HG02884 (cell line): ENCODE measurements around the gene PXYLP1.

Source experiments
- ATAC-seq: cut with Tn5 transposase; IDR thresholded peaks from one replicate; pipeline ENCODE4 v1.9.1; 2021; ENCODE audit warnings: mild to moderate bottlenecking, moderate library complexity; ENCODE audit not compliant: unreplicated experiment

PXYLP1 gene

DNA sequence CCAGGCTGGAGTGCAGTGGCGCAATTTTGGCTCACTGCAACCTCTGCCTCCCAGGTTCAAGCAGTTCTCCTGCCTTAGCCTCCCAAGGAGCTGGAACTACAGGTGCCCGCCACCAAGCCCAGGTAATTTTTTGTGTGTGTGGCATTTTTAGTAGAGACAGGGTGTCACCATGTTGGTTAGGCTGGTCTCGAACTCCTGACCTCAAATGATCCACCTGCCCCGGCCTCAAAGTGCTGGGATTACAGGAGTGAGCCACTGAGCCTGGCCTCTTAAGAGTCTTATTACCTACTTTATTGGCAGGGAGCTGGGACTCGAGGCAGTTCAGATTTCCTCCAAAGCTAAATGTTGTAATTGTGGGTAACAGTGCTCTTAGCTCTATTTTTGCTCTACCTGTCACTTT is 16.4 kb downstream of the PXYLP1 start:
- ATAC-seq, result no peak

DNA sequence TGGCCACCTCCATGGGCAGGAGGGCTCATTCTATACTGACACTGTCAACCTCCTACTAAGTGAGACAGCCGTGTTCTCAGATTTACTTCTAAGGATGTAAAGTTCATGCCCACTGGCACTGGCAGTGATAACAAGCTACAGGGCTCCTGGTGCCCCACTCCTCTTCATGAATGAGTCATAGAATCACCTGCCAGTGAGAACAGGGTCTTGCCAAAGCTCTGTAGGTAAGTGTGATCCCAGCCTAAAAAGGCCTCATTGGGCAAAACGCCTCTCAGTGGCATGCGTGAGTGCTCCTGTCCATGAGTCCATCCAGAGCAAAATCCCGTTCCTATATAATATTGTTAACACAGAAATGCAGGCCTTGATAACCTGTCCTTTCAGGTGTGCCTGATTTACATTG is 17.4 kb downstream of the PXYLP1 start:
- ATAC-seq, result no peak

GRCh38 chr3:141250342-141250741 is 18.7 kb downstream of the PXYLP1 start:
- ATAC-seq, result no peak

DNA sequence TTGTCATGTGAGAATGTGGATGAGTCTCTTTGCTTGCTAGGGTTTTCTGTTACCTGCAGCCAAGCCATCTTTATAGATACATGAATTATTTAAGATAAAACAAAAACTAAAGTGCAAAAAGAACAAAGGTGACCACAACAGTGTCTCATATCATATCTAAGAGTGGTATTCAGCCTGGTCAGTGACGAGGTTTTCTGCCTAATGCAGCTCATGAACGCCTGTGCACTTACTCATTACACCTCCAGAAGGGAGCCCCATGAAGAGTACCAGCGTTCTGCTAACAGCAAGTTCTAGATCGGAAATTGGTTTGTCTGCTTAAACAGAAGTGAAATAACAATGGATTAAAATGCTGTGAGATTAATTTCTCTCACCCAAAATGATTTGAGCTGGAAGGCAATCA is 19.2 kb downstream of the PXYLP1 start:
- ATAC-seq, result no peak

DNA sequence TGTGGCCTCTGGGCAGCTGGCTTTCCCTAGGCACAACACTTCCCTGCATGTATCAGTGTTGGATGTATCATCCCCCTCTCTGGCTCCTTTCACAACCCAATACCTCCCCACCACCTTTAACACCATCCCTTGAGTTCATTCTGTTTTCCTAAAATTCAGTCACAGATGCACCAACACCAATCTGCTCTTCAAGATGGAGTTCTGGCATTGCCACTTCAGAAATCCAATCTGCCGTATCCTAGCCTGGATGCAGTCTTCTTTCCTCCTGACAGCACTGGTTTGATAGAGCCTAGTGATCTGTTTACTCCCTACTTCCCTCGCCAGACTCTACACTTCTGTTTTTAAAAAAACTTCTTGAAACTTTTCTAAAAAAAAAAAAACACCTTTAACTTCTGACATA is 21.7 kb downstream of the PXYLP1 start:
- ATAC-seq, result no peak

- ATAC-seq, result no peak
These were observed 22.2 kb downstream of the PXYLP1 start for GRCh38 chr3:141253811-141254210.

- ATAC-seq, result no peak
These were observed 23.7 kb downstream of the PXYLP1 start for GRCh38 chr3:141255137-141255845.

- no peak for ATAC-seq
These were observed 24.2 kb downstream of the PXYLP1 start for GRCh38 chr3:141255846-141256261.

GRCh38 chr3:141256820-141257219 is 25.2 kb downstream of the PXYLP1 start:
- ATAC-seq, result no peak

- ATAC-seq, result no peak
These were observed 26.3 kb downstream of the PXYLP1 start for GRCh38 chr3:141257961-141258360.

GRCh38 chr3:141258973-141259372 is 27.3 kb downstream of the PXYLP1 start:
- no peak for ATAC-seq

DNA sequence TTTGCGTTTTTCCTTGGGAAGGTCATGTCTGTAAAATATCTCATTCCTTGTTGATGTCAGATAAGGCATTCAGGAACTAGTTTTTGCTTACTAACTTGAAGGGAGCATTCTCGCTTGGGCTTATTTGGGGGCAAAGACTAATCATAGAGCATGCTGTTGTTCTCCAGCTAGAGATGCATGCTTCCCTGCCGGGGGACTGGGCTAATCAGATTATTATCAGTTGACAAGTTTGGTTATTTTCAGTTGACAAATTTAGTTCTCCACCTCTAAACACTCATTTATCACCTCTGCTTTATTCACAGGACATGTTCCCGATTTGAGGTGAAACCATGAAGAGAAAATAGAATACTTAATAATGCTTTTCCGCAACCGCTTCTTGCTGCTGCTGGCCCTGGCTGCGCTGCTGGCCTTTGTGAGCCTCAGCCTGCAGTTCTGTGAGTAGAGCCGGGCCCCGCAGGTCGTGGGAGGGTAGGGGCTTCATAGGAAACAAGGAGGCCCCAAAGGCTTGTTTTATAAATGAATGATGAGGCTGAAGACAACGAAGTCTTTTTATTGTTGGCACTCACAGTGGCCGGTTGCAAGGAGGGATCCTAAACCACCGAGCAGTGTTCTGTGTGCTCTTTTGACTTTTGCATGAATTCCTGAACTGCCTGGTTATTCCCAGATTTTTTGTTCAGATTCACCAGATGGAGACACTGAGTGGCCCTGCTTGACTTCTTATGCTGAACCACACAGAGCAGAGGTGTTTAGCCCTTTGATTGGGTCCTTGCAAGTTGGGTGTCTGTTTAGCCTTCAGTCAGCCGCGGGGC is 28.4 kb downstream of the PXYLP1 start:
- ATAC-seq, result no peak

DNA sequence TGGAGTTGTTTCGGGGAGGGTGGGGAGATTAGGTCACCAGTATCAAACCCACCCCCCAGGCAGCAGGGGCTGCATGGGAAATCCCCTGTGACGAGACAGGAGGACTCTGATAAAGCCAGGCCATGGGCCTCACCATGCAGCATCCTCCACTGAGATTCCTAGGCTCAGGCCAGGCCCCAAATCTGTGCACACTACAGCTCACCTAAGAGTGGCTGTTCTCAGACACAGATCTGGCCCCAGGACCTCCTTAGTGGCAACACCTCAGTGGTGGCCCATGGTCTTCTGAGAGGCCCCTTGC is 29.0 kb downstream of the PXYLP1 start:
- ATAC-seq, result no peak

- no peak for ATAC-seq
These were observed 30.1 kb downstream of the PXYLP1 start for GRCh38 chr3:141261472-141262307.

- ATAC-seq, result no peak
These were observed 30.7 kb downstream of the PXYLP1 start for GRCh38 chr3:141262308-141262705.

DNA sequence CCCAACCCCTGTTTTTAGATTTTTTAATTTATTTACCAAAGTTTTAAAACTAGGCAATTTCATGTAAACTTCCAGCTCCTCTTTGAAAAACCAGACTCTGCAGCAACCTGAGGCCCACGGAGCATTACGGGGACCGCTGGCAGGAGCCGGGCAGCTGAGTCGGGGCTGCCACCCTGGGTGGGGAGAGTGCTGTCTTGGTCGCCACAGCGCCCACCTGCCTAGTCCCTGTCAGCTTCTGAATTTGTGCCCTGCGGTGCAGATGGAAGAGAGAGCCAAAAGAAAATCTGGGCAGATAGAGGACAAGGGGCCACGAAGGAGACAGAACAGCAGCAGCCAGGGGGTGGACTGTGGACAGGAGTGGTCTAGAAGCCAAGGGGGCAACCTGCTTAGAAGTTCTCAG is 34.6 kb downstream of the PXYLP1 start:
- no peak for ATAC-seq

GRCh38 chr3:141266797-141267555 is 35.4 kb downstream of the PXYLP1 start:
- peak; percentile 56 for ATAC-seq

- ATAC-seq, result no peak
These were observed 36.0 kb downstream of the PXYLP1 start for GRCh38 chr3:141267629-141268028.

GRCh38 chr3:141268306-141268705 is 36.7 kb downstream of the PXYLP1 start:
- ATAC-seq, result no peak

- no peak for ATAC-seq
These were observed 37.2 kb downstream of the PXYLP1 start for GRCh38 chr3:141268791-141269190.

DNA sequence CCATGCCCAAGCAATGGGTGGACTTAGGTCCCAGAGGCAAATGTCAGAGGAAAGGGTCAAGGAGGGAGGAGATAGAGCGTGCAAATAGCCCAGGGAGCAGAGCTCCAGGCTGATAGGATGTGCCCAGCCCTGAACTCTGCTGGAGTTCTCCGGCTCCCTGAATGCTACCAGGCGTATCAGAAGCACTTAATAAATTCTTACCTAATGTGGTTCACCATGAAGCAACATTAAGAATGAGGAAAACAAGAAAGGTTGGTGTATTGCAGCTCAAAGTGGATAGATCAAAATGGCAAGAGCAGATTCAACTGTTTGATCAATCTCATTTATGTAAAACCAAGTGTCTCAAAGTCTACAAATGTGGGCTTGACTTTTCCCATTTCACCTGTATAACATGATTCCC is 38.3 kb downstream of the PXYLP1 start:
- no peak for ATAC-seq
